HEK293 (cell line): ENCODE results near the gene ZFYVE21.

Experiments used
- CTCF ChIA-PET: fragments of 350-600 bp; formaldehyde crosslinking; extraction: SDS; loops from one replicate; lab custom pipeline; 2021; ENCODE audit warnings: antibody characterized with exemption; lab: Yijun Ruan, JAX
- POLR2A ChIA-PET: fragments of 300-600 bp; formaldehyde crosslinking; extraction: SDS; loops from one replicate; lab custom pipeline; 2020; ENCODE audit warnings: antibody characterized with exemption, inconsistent platforms; lab: Yijun Ruan, JAX
- H3K27ac ChIP-seq: fragments of 200-500 bp; sonication (Bioruptor generic); 2 replicates; pipeline ENCODE4 v1.5.1; 2014; ENCODE audit warnings: low read depth, low read length, control low read depth, inconsistent platforms; ENCODE audit errors: extremely low read depth
- H3K36me3 ChIP-seq, 2 experiments: fragments of 200-500 bp in 1 of 2; sonication (Bioruptor generic) in 1 of 2; 1 replicate in 1 of 2; 2 replicates in 1 of 2; pipeline ENCODE4 v1.5.1; 2014 to 2017; ENCODE audit warnings: inconsistent platforms in 2 of 2, low read length in 2 of 2; ENCODE audit not compliant: control insufficient read depth in 2 of 2, insufficient read depth in 1 of 2
- H3K4me1 ChIP-seq: fragments of 200-500 bp; sonication (Bioruptor generic); 2 replicates; pipeline ENCODE4 v1.5.1; 2014; ENCODE audit warnings: mild to moderate bottlenecking, low read length, inconsistent platforms; ENCODE audit not compliant: control insufficient read depth, insufficient read depth
- H3K4me3 ChIP-seq: 2 replicates; pipeline ENCODE4 v1.5.1; 2011; ENCODE audit warnings: low read depth, mild to moderate bottlenecking, control low read depth, low read length, moderate library complexity
- H3K9me3 ChIP-seq: fragments of 200-500 bp; sonication (Bioruptor generic); 2 replicates; pipeline ENCODE4 v1.5.1; 2014; ENCODE audit warnings: low read depth, low read length, inconsistent platforms; ENCODE audit not compliant: control insufficient read depth, insufficient read depth
- MYNN ChIP-seq: fragments of 450-650 bp; formaldehyde crosslinking; IDR thresholded peaks from 2 replicates; pipeline ENCODE4 v1.5.1; 2016; ENCODE audit warnings: missing biosample characterization, missing genetic modification characterization, borderline replicate concordance
- SALL2 ChIP-seq: fragments of 450-650 bp; formaldehyde crosslinking; IDR thresholded peaks from 2 replicates; pipeline ENCODE4 v1.5.0; 2017; ENCODE audit warnings: missing biosample characterization, mild to moderate bottlenecking, missing genetic modification characterization, borderline replicate concordance
- ZNF174 ChIP-seq: fragments of 450-650 bp; formaldehyde crosslinking; IDR thresholded peaks from 2 replicates; pipeline ENCODE4 v1.5.0; 2017; ENCODE audit warnings: missing biosample characterization, mild to moderate bottlenecking, missing genetic modification characterization
- ZNF266 ChIP-seq: fragments of 450-650 bp; formaldehyde crosslinking; IDR thresholded peaks from 2 replicates; pipeline ENCODE4 v1.5.1; 2016; ENCODE audit warnings: missing biosample characterization, missing genetic modification characterization, low read depth
- ZNF292 ChIP-seq: fragments of 450-650 bp; formaldehyde crosslinking; IDR thresholded peaks from 2 replicates; pipeline ENCODE4 v1.5.1; 2016; ENCODE audit warnings: low read depth, missing biosample characterization, missing genetic modification characterization, borderline replicate concordance
- ZNF518A ChIP-seq: fragments of 450-650 bp; formaldehyde crosslinking; conservative IDR thresholded peaks from 2 replicates; pipeline ENCODE4 v1.5.1; 2016; ENCODE audit warnings: low read depth, missing biosample characterization, missing genetic modification characterization
- ZNF555 ChIP-seq: fragments of 450-650 bp; formaldehyde crosslinking; conservative IDR thresholded peaks from 2 replicates; pipeline ENCODE4 v1.5.1; 2017; ENCODE audit warnings: missing biosample characterization, mild to moderate bottlenecking, missing genetic modification characterization, inconsistent platforms
- TF ChIP-seq, protein P1 (sequence below): fragments of 450-650 bp; formaldehyde crosslinking; IDR thresholded peaks from 2 replicates; pipeline ENCODE4 v1.5.1; 2017; ENCODE audit warnings: missing biosample characterization, missing genetic modification characterization
- TF ChIP-seq, protein P2 (sequence below): fragments of 450-650 bp; formaldehyde crosslinking; IDR thresholded peaks from 2 replicates; pipeline ENCODE4 v1.5.1; 2017; ENCODE audit warnings: missing biosample characterization, missing genetic modification characterization

ZFYVE21 gene

GRCh38 chr14:103732868-103733620, 17.4 kb downstream of the ZFYVE21 start:
- TF ChIP-seq ZNF292 (tag by site-specific recombination): no peak
- no peak for TF ChIP-seq MYNN
- no peak for TF ChIP-seq SALL2 (tag by site-specific recombination)
- no peak for TF ChIP-seq ZNF555 (tag by site-specific recombination)
- no peak for TF ChIP-seq ZNF266 (tag by site-specific recombination)
- TF ChIP-seq ZNF518A (tag by site-specific recombination): no peak
- Histone ChIP-seq H3K4me3 (no peak overlapping the region), H3K27ac (no peak overlapping the region), H3K4me1 (no peaks in the 10 kb centered on the region), H3K9me3 (no peaks in the 10 kb centered on the region), H3K36me3 (peaks cover 0 to 90% of the 10 kb centered on the region in 2 experiments; a peak in 2 of 3 replicates)
- CTCF ChIA-PET: no interaction called here
- POLR2A ChIA-PET: interaction anchor here (0.8 kb wide), 1 partner anchor 14 kb away, joined by 3 read pairs; no protein-coding TSS in a partner anchor

GRCh38 chr14:103733651-103734050, 18.0 kb downstream of the ZFYVE21 start:
- Histone ChIP-seq H3K4me1 (no peaks in the 10 kb centered on the region), H3K27ac (no peak overlapping the region), H3K9me3 (no peaks in the 10 kb centered on the region), H3K36me3 (peaks cover 0 to 90% of the 10 kb centered on the region in 2 experiments; a peak in 2 of 3 replicates), H3K4me3 (no peak overlapping the region)
- ChIA-PET CTCF (no interaction called here), POLR2A (no interaction called here)
- TF ChIP-seq ZNF174 (tag by site-specific recombination): no peak
- TF ChIP-seq, protein P1, sequence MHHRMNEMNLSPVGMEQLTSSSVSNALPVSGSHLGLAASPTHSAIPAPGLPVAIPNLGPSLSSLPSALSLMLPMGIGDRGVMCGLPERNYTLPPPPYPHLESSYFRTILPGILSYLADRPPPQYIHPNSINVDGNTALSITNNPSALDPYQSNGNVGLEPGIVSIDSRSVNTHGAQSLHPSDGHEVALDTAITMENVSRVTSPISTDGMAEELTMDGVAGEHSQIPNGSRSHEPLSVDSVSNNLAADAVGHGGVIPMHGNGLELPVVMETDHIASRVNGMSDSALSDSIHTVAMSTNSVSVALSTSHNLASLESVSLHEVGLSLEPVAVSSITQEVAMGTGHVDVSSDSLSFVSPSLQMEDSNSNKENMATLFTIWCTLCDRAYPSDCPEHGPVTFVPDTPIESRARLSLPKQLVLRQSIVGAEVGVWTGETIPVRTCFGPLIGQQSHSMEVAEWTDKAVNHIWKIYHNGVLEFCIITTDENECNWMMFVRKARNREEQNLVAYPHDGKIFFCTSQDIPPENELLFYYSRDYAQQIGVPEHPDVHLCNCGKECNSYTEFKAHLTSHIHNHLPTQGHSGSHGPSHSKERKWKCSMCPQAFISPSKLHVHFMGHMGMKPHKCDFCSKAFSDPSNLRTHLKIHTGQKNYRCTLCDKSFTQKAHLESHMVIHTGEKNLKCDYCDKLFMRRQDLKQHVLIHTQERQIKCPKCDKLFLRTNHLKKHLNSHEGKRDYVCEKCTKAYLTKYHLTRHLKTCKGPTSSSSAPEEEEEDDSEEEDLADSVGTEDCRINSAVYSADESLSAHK: no peak
- TF ChIP-seq, protein P2, sequence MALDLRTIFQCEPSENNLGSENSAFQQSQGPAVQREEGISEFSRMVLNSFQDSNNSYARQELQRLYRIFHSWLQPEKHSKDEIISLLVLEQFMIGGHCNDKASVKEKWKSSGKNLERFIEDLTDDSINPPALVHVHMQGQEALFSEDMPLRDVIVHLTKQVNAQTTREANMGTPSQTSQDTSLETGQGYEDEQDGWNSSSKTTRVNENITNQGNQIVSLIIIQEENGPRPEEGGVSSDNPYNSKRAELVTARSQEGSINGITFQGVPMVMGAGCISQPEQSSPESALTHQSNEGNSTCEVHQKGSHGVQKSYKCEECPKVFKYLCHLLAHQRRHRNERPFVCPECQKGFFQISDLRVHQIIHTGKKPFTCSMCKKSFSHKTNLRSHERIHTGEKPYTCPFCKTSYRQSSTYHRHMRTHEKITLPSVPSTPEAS (tag by site-specific recombination): no peak
